Glutamatergic neuron (in vitro differentiated cells): ENCODE results near the gene SUPT20HL2. TPM values are rescaled to one million over a fixed set of nuclear protein-coding genes. Genes with fewer than 3 reads are reported as not detected.

Experiments
- DNase-seq: peaks from one replicate; pipeline ENCODE4 v3.0.0; 2022
- H3K27ac Mint-ChIP-seq: one replicate; pipeline ENCODE4 v1.8.0; 2020; ENCODE audit warnings: mild to moderate bottlenecking, mixed read lengths, inconsistent platforms; ENCODE audit not compliant: unreplicated experiment
- H3K27me3 Mint-ChIP-seq: one replicate; pipeline ENCODE4 v1.8.0; 2020; ENCODE audit warnings: mild to moderate bottlenecking, moderate library complexity, mixed read lengths, inconsistent platforms; ENCODE audit not compliant: unreplicated experiment
- H3K36me3 Mint-ChIP-seq: one replicate; pipeline ENCODE4 v1.8.0; 2020; ENCODE audit warnings: mild to moderate bottlenecking, mixed read lengths, inconsistent platforms; ENCODE audit not compliant: unreplicated experiment
- H3K4me1 Mint-ChIP-seq: one replicate; pipeline ENCODE4 v1.8.0; 2020; ENCODE audit warnings: mild to moderate bottlenecking, low read depth, mixed read lengths, inconsistent platforms; ENCODE audit not compliant: unreplicated experiment
- H3K4me3 Mint-ChIP-seq: one replicate; pipeline ENCODE4 v1.8.0; 2020; ENCODE audit warnings: mild to moderate bottlenecking, mixed read lengths, inconsistent platforms; ENCODE audit not compliant: unreplicated experiment
- H3K9me3 Mint-ChIP-seq: one replicate; pipeline ENCODE4 v1.8.0; 2020; ENCODE audit warnings: mild to moderate bottlenecking, moderate library complexity, mixed read lengths, inconsistent platforms; ENCODE audit not compliant: unreplicated experiment
- CTCF ChIP-seq: fragments of 200-600 bp; sonication (generic); IDR thresholded peaks from one replicate; pipeline ENCODE4 v1.5.0; 2021; ENCODE audit not compliant: partially characterized antibody, unreplicated experiment
- total RNA-seq: library from RNA; stranded (reverse); fragmentation: NEBNext Ultra II Directional; extraction: Animal tissue kit (Norgen Biotek cat#: 25700); gene quantifications from one replicate; pipeline ENCODE4 v1.2.1, GENCODE V29; 2021; ENCODE audit not compliant: unreplicated experiment

SUPT20HL2 gene
- total RNA-seq, 1 donor from 2014 or later = 0.22 TPM

- peaks cover 2% of the 10 kb centered on the region for H3K4me1 Mint-ChIP-seq
Observed at GRCh38 chrX:24294619-24295018, 19.2 kb downstream of the SUPT20HL2 start.

GRCh38 chrX:24293412-24293811 lies 20.5 kb downstream of the SUPT20HL2 start:
- no peaks in the 10 kb centered on the region for H3K9me3 Mint-ChIP-seq
- H3K4me3 Mint-ChIP-seq = no peak overlapping the region
- no peak for TF ChIP-seq CTCF
- H3K36me3 Mint-ChIP-seq = no peaks in the 10 kb centered on the region
- peaks cover 2% of the 10 kb centered on the region for H3K27me3 Mint-ChIP-seq
- peaks cover 1% of the 10 kb centered on the region for H3K4me1 Mint-ChIP-seq
- DNase-seq = no peak
- no peak overlapping the region for H3K27ac Mint-ChIP-seq

More at GRCh38 chrX:24294619-24295018, 19.2 kb downstream of the SUPT20HL2 start:
- Mint-ChIP-seq H3K27me3 (peaks cover 2% of the 10 kb centered on the region), H3K36me3 (no peaks in the 10 kb centered on the region), H3K27ac (no peak overlapping the region), H3K9me3 (no peaks in the 10 kb centered on the region), H3K4me3 (no peak overlapping the region)
- TF ChIP-seq CTCF = no peak
- DNase-seq = peak; percentile 40

- DNase-seq = no peak
- Mint-ChIP-seq H3K4me1 (no peaks in the 10 kb centered on the region), H3K9me3 (no peaks in the 10 kb centered on the region), H3K36me3 (no peaks in the 10 kb centered on the region), H3K4me3 (no peak overlapping the region), H3K27me3 (peaks cover 2% of the 10 kb centered on the region), H3K27ac (no peak overlapping the region)
- TF ChIP-seq CTCF = no peak
Observed at GRCh38 chrX:24292353-24292752, 21.5 kb downstream of the SUPT20HL2 start.

GRCh38 chrX:24285082-24285481 lies 28.8 kb downstream of the SUPT20HL2 start:
- Mint-ChIP-seq H3K27me3 (no peaks in the 10 kb centered on the region), H3K36me3 (no peaks in the 10 kb centered on the region), H3K9me3 (no peaks in the 10 kb centered on the region), H3K4me3 (no peak overlapping the region), H3K27ac (no peak overlapping the region), H3K4me1 (no peaks in the 10 kb centered on the region)
- TF ChIP-seq CTCF = no peak
- DNase-seq = no peak

- no peak for TF ChIP-seq CTCF
- Mint-ChIP-seq H3K4me3 (no peak overlapping the region), H3K9me3 (no peaks in the 10 kb centered on the region)
Observed at GRCh38 chrX:24283127-24283794, 30.6 kb downstream of the SUPT20HL2 start.

More at GRCh38 chrX:24283127-24283794, 30.6 kb downstream of the SUPT20HL2 start:
- H3K27me3 Mint-ChIP-seq = no peaks in the 10 kb centered on the region
- no peaks in the 10 kb centered on the region for H3K4me1 Mint-ChIP-seq
- no peak for DNase-seq
- no peaks in the 10 kb centered on the region for H3K36me3 Mint-ChIP-seq
- H3K27ac Mint-ChIP-seq = no peak overlapping the region
